Uterus (tissue), 2 donors: ENCODE results near the gene PRRT1.

Source experiments
- POLR2A ChIP-seq, 2 donors: fragments of 450-650 bp; IDR thresholded peaks; one replicate each; pipeline ENCODE4 v1.6.1; 2016; ENCODE audit warnings: antibody characterized with exemption in 2 of 2, mild to moderate bottlenecking in 1 of 2, moderate library complexity in 1 of 2
- TF ChIP-seq, protein P1 (sequence below), 4 experiments: fragments of 200-600 bp in 2 of 4; fragments of 450-650 bp in 2 of 4; sonication (generic) in 2 of 4; IDR thresholded peaks; one replicate each; pipeline ENCODE4 v1.5.1; 2016 to 2019; ENCODE audit warnings: antibody characterized with exemption in 4 of 4, mild to moderate bottlenecking in 2 of 4, moderate library complexity in 1 of 4

DNA sequence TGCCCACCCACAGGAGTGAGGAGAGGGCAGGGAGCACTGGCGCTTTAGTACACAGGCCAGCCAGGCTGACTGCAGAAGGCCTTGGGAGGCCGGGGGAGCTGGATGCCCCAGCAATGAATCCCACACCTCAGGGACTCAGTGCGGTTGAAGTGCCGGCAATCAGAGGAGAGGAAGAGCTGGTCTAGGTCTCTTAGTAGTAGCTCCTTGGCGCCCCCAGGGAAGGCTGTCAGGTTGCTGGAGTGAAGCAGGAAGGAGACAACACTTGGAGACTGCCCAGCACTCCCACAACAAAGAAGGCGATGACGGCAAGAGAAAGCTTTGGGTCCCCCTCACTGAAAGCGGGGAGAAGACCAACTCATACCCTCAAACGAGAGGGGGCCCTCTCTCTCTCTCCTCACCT is 34.3 kb downstream of the PRRT1 start:
- TF ChIP-seq, protein P1, sequence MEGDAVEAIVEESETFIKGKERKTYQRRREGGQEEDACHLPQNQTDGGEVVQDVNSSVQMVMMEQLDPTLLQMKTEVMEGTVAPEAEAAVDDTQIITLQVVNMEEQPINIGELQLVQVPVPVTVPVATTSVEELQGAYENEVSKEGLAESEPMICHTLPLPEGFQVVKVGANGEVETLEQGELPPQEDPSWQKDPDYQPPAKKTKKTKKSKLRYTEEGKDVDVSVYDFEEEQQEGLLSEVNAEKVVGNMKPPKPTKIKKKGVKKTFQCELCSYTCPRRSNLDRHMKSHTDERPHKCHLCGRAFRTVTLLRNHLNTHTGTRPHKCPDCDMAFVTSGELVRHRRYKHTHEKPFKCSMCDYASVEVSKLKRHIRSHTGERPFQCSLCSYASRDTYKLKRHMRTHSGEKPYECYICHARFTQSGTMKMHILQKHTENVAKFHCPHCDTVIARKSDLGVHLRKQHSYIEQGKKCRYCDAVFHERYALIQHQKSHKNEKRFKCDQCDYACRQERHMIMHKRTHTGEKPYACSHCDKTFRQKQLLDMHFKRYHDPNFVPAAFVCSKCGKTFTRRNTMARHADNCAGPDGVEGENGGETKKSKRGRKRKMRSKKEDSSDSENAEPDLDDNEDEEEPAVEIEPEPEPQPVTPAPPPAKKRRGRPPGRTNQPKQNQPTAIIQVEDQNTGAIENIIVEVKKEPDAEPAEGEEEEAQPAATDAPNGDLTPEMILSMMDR (IDR thresholded peaks at IDR 0.05), result no peak
- TF ChIP-seq POLR2A (IDR thresholded peaks at IDR 0.05), result no peak
